K562 (cell line): ENCODE measurements around the gene SSU72. TPM values are rescaled to one million over a fixed set of nuclear protein-coding genes. Genes with fewer than 3 reads are reported as not detected.

ENCODE experiments used
- CEBPG ChIP-seq, 3 experiments: fragments of 200-800 bp in 1 of 3; sonication (Bioruptor generic) in 1 of 3; sonication (generic) in 1 of 3; formaldehyde crosslinking in 1 of 3; IDR thresholded peaks in 2 of 3; conservative IDR thresholded peaks in 1 of 3; 2 replicates each; pipeline versions ENCODE4 v1.6.1 to v1.8.0; 2016 to 2022; ENCODE audit warnings: missing compliant biosample characterization in 2 of 3, missing genetic modification characterization in 2 of 3, mild to moderate bottlenecking in 1 of 3, missing genetic modification reagents in 1 of 3
- CHD1 ChIP-seq: fragments of 200-600 bp; sonication (generic); IDR thresholded peaks from one replicate; pipeline ENCODE4 v1.6.1; 2012; ENCODE audit warnings: mild to moderate bottlenecking, moderate library complexity, low read length, inconsistent platforms
- FIP1L1 ChIP-seq: fragments of 200-400 bp; formaldehyde crosslinking; IDR thresholded peaks from 2 replicates; pipeline ENCODE4 v1.6.1; 2018; ENCODE audit warnings: mild to moderate bottlenecking, low read depth, low read length; ENCODE audit not compliant: poor library complexity, severe bottlenecking
- FOXK2 ChIP-seq, 2 experiments: fragments of 450-650 bp; IDR thresholded peaks in 1 of 2; conservative IDR thresholded peaks in 1 of 2; 2 replicates each; pipeline ENCODE4 v1.6.1; 2016; ENCODE audit warnings: low read depth in 2 of 2, mild to moderate bottlenecking in 1 of 2
- FUS ChIP-seq: fragments of 200-400 bp; formaldehyde crosslinking; optimal IDR thresholded peaks from 2 replicates; pipeline ENCODE3; 2017; ENCODE audit warnings: low read depth, low read length
- HDAC1 ChIP-seq, 2 experiments: fragments of 450-650 bp; IDR thresholded peaks; 2 replicates each; pipeline ENCODE4 v1.6.1; 2016 to 2017; ENCODE audit warnings: inconsistent platforms in 1 of 2, mild to moderate bottlenecking in 1 of 2, moderate library complexity in 1 of 2
- IRF2 ChIP-seq: sonication (generic); formaldehyde crosslinking; IDR thresholded peaks from 2 replicates; pipeline ENCODE4 v1.8.1; 2022; ENCODE audit warnings: mild to moderate bottlenecking, missing genetic modification reagents
- IRF9 ChIP-seq: fragments of 450-650 bp; IDR thresholded peaks from 2 replicates; pipeline ENCODE4 v1.6.1; 2016; ENCODE audit warnings: missing biosample characterization, missing genetic modification characterization
- KLF1 ChIP-seq: fragments of 450-650 bp; IDR thresholded peaks from 2 replicates; pipeline ENCODE4 v1.6.1; 2016; ENCODE audit warnings: missing genetic modification characterization, missing compliant biosample characterization
- MXD1 ChIP-seq: fragments of 250-450 bp; sonication (Bioruptor Pico); IDR thresholded peaks from 2 replicates; pipeline ENCODE4 v1.8.0; 2021; ENCODE audit warnings: borderline replicate concordance, mild to moderate bottlenecking, moderate library complexity; ENCODE audit not compliant: poor library complexity, severe bottlenecking
- POU5F1 ChIP-seq: fragments of 150-350 bp; IDR thresholded peaks from 2 replicates; pipeline ENCODE4 v1.6.1; 2014; ENCODE audit warnings: borderline replicate concordance, low read length, low read depth, mild to moderate bottlenecking; ENCODE audit not compliant: partially characterized antibody
- PTBP1 ChIP-seq: fragments of 200-400 bp; formaldehyde crosslinking; IDR thresholded peaks from 2 replicates; pipeline ENCODE4 v1.6.1; 2017; ENCODE audit warnings: low read depth, low read length
- SIN3A ChIP-seq, 2 experiments: fragments of 150-350 bp in 1 of 2; IDR thresholded peaks; 2 replicates each; pipeline ENCODE4 v1.6.1; 2011 to 2016; ENCODE audit warnings: borderline replicate concordance in 2 of 2, low read depth in 2 of 2, low read length in 2 of 2, mild to moderate bottlenecking in 2 of 2, moderate library complexity in 2 of 2; ENCODE audit not compliant: control insufficient read depth in 1 of 2
- SMC3 ChIP-seq: conservative IDR thresholded peaks from 2 replicates; pipeline ENCODE4 v1.6.1; 2011; ENCODE audit warnings: low read depth, low read length, improper control_type of control experiment; ENCODE audit not compliant: insufficient read depth
- TAF1 ChIP-seq: IDR thresholded peaks from 2 replicates; pipeline ENCODE4 v1.6.1; 2011; ENCODE audit warnings: mild to moderate bottlenecking, low read length, moderate library complexity; ENCODE audit not compliant: insufficient read depth, control insufficient read depth, severe bottlenecking; ENCODE audit errors: extremely low read depth
- UBTF ChIP-seq, 2 experiments: IDR thresholded peaks; 2 replicates each; pipeline ENCODE4 v1.6.1; 2012; ENCODE audit warnings: improper control_type of control experiment in 2 of 2, low read depth in 2 of 2, low read length in 2 of 2, borderline replicate concordance in 1 of 2
- ZBTB9 ChIP-seq: fragments of 450-650 bp; formaldehyde crosslinking; IDR thresholded peaks from 2 replicates; pipeline ENCODE4 v1.4.0; 2020; ENCODE audit warnings: mild to moderate bottlenecking, moderate library complexity
- ZNF197 ChIP-seq: fragments of 200-800 bp; sonication (Bioruptor generic); IDR thresholded peaks from 2 replicates; pipeline ENCODE4 v1.6.1; 2016; ENCODE audit warnings: low read depth, missing genetic modification characterization, missing compliant biosample characterization
- ZNF444 ChIP-seq: fragments of 250-450 bp; sonication (Bioruptor Pico); IDR thresholded peaks from 2 replicates; pipeline ENCODE4 v1.4.0; 2020; ENCODE audit warnings: mild to moderate bottlenecking, moderate library complexity
- polyA plus RNA-seq, 8 experiments: library from polyadenylated mRNA; depleted of rRNA in 4 of 8; stranded (reverse) in 5 of 8; unstranded in 3 of 8; fragments of >200 nt; fragmentation: Nextera tagmentation in 2 of 8; fragmentation: Illumina TruSeq in 1 of 8; extraction: Ambion mirVana in 2 of 8; extraction: Trizol in 1 of 8; gene quantifications; 2 replicates each; pipeline versions ENCODE4 v1.2.1 to v1.2.3, GENCODE V29; 2011 to 2014; ENCODE audit warnings: inconsistent platforms in 1 of 8, missing spikeins in 1 of 8
- total RNA-seq, 7 experiments: library from RNA; depleted of rRNA in 6 of 7; stranded (reverse); fragments of >200 nt in 6 of 7; fragmentation: Illumina TruSeq in 2 of 7; extraction: Trizol in 2 of 7; gene quantifications; 2 replicates each; pipeline versions ENCODE4 v1.2.1 to v1.2.3, GENCODE V29; 2011 to 2021; ENCODE audit warnings: low replicate concordance in 1 of 7

The SSU72 gene
- total and polyA plus RNA-seq, 9 of the 15 experiments (the other 6 are each of a cell fraction or from before 2014, with no cell fraction given) = 70.8 to 201 (median 94.6) TPM

- peak; percentile 99 for TF ChIP-seq CHD1
- TF ChIP-seq HDAC1 (IDR thresholded peaks at IDR 0.05) = peak in 1 of 2 experiments; percentile 86; a peak in 2 of 4 replicates
- peak; percentile 32 for TF ChIP-seq FUS
- no peak for TF ChIP-seq PTBP1
- peak; percentile 75 to 76 for TF ChIP-seq FOXK2 (conservative IDR thresholded peaks at IDR 0.05 in 1 of 2, IDR thresholded peaks at IDR 0.05 in 1 of 2; ENCODE audit: low read depth in 2 of 2)
- 0 out of 2 replicates have a peak, but pooled peaks have one; percentile 11 for TF ChIP-seq ZNF444 (CRISPR knock-in tag)
- peak in 1 of 2 experiments; percentile 85; a peak in 3 of 4 replicates for TF ChIP-seq SIN3A (IDR thresholded peaks at IDR 0.05; ENCODE audit: borderline replicate concordance in 2 of 2, control insufficient read depth in 1 of 2, low read depth in 2 of 2, low read length in 2 of 2)
- no peak for TF ChIP-seq IRF2 (CRISPR knock-in tag)
- 0 out of 4 replicates have a peak, but pooled peaks of 1 of the 2 experiments have one; percentile 26 for TF ChIP-seq UBTF (IDR thresholded peaks at IDR 0.05; ENCODE audit: borderline replicate concordance in 1 of 2, low read depth in 2 of 2, low read length in 2 of 2)
- no peak for TF ChIP-seq SMC3
- 0 out of 2 replicates have a peak, but pooled peaks have one; percentile 80 for TF ChIP-seq ZNF197 (CRISPR knock-in tag)
- peak; percentile 22; the same call in 1 of the 2 replicates for TF ChIP-seq ZBTB9 (CRISPR knock-in tag)
- no peak for TF ChIP-seq POU5F1
- peak; percentile 25 for TF ChIP-seq CEBPG (CRISPR knock-in tag; IDR thresholded peaks at IDR 0.05)
- TF ChIP-seq CEBPG (tag; conservative IDR thresholded peaks at IDR 0.05 in 1 of 2, IDR thresholded peaks at IDR 0.05 in 1 of 2) = no peak
- no peak for TF ChIP-seq MXD1 (CRISPR knock-in tag)
- TF ChIP-seq KLF1 (tag) = no peak; the same call in 1 of the 2 replicates
- no peak for TF ChIP-seq IRF9 (tag)
- peak; percentile 53 for TF ChIP-seq FIP1L1
- no peak for TF ChIP-seq TAF1
These were observed 581 bp downstream of the SSU72 start (continued) for GRCh38 chr1:1573843-1574720.
